ENCODE data around the gene FILIP1.

DNA sequence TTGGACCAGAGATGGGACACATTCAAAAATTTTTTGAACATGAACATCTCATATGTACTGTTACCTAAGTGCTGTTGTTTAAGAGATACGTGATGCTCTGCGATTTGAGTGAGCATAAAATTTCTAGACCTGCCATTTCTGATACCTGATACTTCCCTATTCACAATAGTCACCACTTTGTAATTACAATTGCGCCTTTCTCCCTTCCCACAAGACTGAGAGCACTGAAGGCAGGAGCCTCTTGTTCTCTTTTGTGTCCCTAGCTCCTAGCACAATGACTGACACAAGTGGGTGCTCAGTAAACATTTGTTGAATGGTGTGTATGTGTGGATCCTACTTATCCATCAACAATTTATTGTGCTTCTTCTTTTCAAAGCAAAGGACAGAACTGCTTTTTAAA lies 116.2 kb downstream of the FILIP1 start:
- TF ChIP-seq CTCF (conservative IDR thresholded peaks at IDR 0.05; ENCODE audit: low read depth, low read length) (no peak), EZH2phosphoT487 (IDR thresholded peaks at IDR 0.05; ENCODE audit: borderline replicate concordance, low read length) (no peak)
